GM06990 (cell line): ENCODE data around the gene SLMAP.

Experiments
- DNase-seq: peaks from one replicate; pipeline ENCODE4 v3.0.0-alpha.2; 2011; ENCODE audit not compliant: insufficient read length; ENCODE audit errors: extremely low read depth
- H3K27me3 ChIP-seq: replicated peaks from 2 replicates; pipeline ENCODE4 v1.6.0; 2011; ENCODE audit warnings: low read length; ENCODE audit not compliant: control insufficient read depth, insufficient read depth
- H3K36me3 ChIP-seq: 2 replicates; pipeline ENCODE4 v1.5.1; 2011; ENCODE audit warnings: low read length; ENCODE audit not compliant: control insufficient read depth, insufficient read depth
- H3K4me3 ChIP-seq: replicated peaks from 2 replicates; pipeline ENCODE4 v1.5.1; 2011; ENCODE audit warnings: low read depth, mild to moderate bottlenecking, control low read depth, low read length
- CTCF ChIP-seq: IDR thresholded peaks from 2 replicates; pipeline ENCODE4 v1.5.1; 2011; ENCODE audit warnings: low read length, control low read depth, mild to moderate bottlenecking, inconsistent platforms; ENCODE audit not compliant: insufficient read depth, poor library complexity, severe bottlenecking

Gene SLMAP

GRCh38 chr3:57825116-57825515 is 69.0 kb downstream of the SLMAP start:
- Histone ChIP-seq H3K4me3 (no peak overlapping the region), H3K36me3 (no peaks in the 10 kb centered on the region), H3K27me3 (no peaks in the 10 kb centered on the region)
- no peak for TF ChIP-seq CTCF
- DNase-seq: no peak

- TF ChIP-seq CTCF: no peak
- DNase-seq: no peak
- no peak overlapping the region for H3K4me3 ChIP-seq
- H3K27me3 ChIP-seq: no peaks in the 10 kb centered on the region
- no peaks in the 10 kb centered on the region for H3K36me3 ChIP-seq
These were observed 70.3 kb downstream of the SLMAP start for GRCh38 chr3:57826245-57826951.

- no peak overlapping the region for H3K4me3 ChIP-seq
- no peaks in the 10 kb centered on the region for H3K36me3 ChIP-seq
- H3K27me3 ChIP-seq: no peaks in the 10 kb centered on the region
- no peak for DNase-seq
- TF ChIP-seq CTCF: no peak
These were observed 71.0 kb downstream of the SLMAP start for GRCh38 chr3:57826952-57827723.

GRCh38 chr3:57827757-57828156 is 71.6 kb downstream of the SLMAP start:
- no peak overlapping the region for H3K4me3 ChIP-seq
- no peaks in the 10 kb centered on the region for H3K36me3 ChIP-seq
- TF ChIP-seq CTCF: no peak
- no peaks in the 10 kb centered on the region for H3K27me3 ChIP-seq
- DNase-seq: no peak

- Histone ChIP-seq H3K27me3 (no peaks in the 10 kb centered on the region), H3K36me3 (no peaks in the 10 kb centered on the region; the same call in 1 of the 2 replicates), H3K4me3 (no peak overlapping the region)
- TF ChIP-seq CTCF: no peak
- no peak for DNase-seq
These were observed 76.4 kb downstream of the SLMAP start for GRCh38 chr3:57832486-57832885.

GRCh38 chr3:57832900-57833313 is 76.8 kb downstream of the SLMAP start:
- H3K36me3 ChIP-seq: no peaks in the 10 kb centered on the region; the same call in 1 of the 2 replicates
- H3K27me3 ChIP-seq: no peaks in the 10 kb centered on the region
- DNase-seq: no peak
- H3K4me3 ChIP-seq: no peak overlapping the region
- TF ChIP-seq CTCF: no peak
